Pons (tissue), 1 donor: Measurements from ENCODE around the gene NSMCE4A.
"Not testable (repeated sequence)": the region's sequence is repeated elsewhere in the genome, so short reads cannot be mapped to it uniquely, and the experiment has no call there.

Experiments used
- DNase-seq: peaks from one replicate; pipeline ENCODE4 v3.0.0-alpha.2; 2016; ENCODE audit warnings: low spot score

The NSMCE4A gene

DNA sequence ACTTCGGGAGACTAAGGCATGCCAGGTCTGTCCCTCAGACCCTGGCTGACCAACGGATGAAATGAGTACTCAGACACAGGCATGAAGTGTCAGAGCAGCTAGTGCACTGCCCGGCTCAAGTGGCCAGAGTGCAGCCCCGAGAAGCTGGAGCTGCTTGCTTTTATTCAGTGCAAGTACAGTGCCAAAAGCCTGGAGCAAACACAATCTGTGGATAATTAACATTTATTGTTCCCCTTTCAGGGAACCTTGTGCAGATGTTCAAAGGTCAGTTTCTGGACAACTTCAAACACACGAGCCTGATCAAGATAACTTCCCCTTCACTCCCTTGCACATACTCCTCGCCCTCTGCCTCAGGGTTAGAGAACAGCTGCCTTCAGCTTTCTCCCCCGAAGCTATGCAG lies 39.3 kb downstream of the NSMCE4A start:
- no peak for DNase-seq

DNA sequence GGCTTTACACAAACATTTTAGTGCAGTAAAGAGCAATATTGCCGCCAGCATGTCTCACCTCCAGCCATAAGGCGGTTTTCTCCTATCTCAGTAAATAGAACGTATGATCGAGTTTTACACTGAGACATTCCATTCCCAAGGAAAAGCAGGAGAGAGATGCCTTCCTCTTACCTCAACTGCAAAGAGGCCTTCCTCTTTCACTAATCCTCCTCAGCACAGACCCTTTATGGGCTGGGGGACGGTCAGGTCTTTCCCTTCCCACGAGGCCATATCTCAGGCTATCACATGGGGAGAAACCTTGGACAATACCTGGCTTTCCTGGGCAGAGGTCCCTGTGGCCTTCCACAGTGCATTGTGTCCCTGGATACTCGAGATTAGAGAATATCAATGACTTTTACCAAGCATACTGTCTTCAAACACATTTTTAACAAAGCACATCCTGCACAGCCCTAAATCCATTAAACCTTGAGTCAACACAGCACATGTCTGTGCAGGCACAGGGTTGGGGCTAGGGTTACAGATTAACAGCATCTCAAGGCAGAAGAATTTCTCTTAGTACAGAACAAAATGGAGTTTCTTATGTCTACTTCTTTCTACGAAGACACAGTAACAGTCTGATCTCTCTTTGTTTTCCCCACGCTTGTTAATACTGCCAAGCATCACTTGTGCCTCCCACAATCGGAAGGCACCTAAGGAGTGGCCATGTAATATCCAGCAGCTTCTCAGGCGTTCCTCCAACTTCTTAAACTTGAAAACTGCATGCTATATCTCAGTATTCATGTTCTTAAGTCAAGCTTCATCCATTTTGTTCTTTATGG lies 44.5 kb downstream of the NSMCE4A start:
- DNase-seq: not testable (repeated sequence)

DNA sequence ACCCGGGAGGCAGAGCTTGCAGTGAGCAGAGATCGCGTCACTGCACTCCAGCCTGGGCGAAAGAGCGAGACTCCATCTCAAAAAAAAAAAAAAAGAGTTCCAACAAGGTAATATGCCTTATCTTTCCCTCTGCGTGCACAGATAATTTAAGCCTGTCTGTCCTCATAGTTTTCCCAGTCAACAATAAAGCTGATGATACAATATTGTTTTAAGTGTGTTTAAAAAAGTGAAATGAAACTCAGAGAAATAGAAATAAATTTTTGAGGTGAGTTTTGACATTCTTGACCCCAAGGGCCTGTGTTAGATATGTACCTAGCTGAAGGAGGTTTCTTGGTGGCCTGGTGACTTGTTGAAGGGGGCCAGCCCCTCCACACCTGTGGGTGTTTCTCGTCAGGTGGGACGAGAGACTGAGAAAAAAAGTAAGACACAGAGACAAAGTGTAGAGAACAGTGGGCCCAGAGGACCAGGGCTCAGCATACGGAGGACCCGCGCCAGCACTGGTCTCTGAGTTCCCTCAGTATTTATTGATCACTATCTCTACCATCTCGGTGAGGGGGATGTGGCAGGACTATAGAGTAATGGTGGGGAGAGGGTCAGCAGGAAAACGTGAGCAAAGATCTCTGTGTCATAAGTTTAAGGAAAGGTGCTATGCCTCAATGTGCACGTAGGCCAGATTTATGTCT lies 45.3 kb downstream of the NSMCE4A start:
- not testable (repeated sequence) for DNase-seq

DNA sequence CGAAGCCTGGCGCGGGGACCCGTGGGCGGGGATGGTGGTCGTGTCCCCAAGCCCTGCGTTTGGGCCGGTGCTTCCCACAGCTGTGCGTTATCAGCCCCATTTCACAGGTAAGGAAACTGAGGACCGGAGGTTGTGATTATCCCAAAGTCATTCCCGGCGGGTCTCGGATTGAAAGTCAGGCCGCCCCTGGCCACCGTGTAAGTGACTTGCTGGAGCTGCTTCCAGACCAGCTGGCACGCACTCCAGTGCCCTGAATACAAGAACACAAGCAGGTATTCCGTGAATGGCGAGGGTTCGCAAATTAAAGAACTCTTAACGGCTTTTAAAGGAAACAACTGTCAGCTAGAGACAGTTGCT lies 46.5 kb downstream of the NSMCE4A start:
- DNase-seq: peak; percentile 42

DNA sequence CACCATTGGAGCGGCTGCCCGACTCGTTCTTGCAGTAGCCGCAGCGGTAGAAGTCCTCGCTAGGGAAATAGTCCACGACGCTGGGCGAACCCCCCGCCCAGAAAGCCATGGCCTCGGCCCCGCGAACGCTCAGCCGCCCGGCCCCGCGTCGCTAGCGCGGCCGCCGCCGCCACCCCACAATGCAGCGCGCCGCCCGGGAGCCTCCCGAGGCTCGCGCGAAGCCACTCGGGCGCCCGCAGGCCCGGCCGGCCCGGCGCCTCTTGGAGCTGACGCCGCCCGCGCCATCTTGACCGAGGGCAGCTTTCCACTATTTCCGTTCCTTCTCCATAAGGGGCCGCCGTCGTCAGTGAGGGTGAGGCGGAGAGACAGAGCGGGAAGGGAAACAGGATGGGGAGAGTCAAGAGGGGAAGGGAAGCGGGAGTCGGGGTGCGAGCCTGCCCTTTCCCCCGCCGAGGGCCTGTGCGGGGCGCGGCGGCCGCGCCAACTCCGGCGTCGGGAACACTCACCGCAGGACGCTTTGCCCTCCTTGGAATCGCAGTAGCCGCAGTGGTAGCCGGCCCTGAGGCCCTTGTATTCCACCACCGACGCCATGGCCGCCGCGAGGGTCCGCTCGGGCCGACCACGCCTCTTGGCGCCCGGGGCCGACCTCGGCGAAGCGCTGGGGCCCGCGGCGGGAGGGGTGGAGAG lies 47.0 kb downstream of the NSMCE4A start, which contains the start of gene ATE1:
Gene ATE1, minus strand, starts transcription at position 191 of the 687 bp plus-strand sequence. Its CDS starts 82 bp downstream, at position 109.
- peak; percentile 89 for DNase-seq

DNA sequence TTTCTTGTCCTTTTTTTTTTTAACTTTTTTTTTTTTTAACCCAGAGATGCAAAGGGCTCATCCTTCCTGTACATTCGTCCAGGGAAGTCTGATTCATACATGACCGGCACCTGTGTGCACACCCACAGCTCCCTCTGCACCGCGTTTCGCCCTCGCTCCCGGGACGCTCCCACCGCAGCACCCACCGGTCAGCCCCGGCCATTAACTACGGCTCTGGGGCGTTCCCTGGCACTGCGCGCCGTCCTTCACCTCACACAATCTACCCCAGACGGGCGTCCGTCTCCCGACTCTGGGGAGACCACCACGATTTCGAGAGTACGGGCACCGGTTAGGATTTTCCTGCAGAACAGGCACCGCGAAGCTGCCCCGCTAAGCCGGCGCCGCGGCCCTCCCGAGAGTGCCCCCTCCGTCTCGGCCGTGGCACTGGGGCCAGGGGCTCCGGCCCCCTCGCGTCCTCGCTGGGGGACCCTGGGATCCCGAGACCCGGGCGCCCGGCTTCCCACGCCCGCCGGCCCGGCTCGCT lies 47.6 kb downstream of the NSMCE4A start:
- DNase-seq: no peak

DNA sequence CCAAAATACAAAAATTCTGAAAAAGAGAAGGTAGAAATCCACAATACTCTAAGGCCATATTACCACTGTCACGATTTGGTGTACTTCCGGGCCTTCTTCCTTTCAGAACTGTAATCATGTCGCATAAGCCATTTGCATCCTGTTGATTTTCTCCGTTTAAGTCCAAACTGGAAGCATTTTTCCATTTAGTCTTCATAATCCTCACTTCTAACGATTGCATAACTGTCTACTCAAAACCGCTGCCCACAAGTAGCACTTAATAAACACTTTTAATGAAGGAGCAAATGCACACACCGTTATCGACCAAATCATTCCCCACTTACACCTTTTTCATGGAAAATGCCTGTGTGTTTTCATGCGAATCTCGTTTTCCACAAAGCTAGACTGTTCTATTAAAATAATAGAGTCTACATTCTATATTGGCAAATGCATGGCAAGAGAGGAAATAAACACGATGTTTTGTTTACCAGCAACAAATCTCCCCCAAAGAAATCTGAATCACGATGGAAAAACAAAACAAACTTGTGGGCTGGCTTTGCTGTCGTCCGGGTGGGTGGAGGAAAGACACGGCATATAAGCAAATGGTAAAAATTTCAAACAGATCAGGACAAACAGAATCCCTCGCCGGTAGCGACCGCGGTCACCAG lies 48.2 kb downstream of the NSMCE4A start:
- DNase-seq: peak; percentile 68

DNA sequence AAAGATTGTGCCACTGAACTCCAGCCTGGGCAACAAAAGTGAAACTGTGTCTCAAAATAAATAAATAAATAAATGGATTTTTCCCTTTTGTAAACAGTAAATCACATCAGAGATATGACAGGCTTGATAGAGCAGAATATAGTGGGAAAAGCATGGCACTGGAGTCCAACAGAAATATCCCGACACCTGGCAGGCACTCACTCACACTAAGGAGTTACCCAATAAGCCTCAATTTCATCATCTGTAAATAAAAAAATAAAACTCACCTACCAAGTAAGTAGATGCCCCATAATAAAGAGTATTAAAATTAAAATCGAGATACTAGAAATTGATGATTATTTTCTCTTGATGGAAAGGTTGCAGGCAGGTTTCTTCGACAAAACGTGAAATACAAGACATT lies 48.9 kb downstream of the NSMCE4A start:
- DNase-seq: no peak

DNA sequence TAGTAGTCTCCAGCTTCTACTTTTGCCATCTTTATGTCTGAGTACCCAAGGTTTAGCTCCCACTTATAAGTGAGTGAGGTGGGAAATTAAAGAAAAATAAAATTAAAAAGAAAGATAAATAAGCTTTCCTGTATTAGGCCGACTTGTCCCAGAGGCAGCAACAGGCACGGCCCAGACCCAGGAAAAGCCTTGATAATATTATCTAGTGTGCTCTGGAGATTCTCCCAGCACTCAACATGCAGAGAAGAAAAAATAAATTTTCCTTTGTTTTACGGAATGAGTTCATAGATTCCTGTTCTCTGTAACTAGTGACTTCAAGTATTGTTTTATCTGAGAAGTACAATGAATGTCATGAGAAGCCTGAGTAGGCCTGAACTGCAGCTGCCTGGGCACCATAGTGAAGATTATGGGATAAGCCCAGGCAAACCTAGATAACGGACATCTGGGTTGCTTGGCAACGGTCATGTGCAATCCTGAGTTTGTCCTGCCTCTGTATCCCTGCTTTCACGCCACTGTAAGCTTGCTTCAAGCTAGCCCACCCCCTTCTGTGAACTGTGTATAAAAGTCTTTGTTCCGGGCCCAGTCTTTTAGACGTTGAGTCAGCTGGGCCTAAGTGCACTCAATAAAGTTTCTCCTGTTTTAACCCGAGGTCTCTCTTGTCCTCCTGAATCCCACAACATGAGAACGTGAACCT lies 53.6 kb downstream of the NSMCE4A start:
- DNase-seq: peak; percentile 73

DNA sequence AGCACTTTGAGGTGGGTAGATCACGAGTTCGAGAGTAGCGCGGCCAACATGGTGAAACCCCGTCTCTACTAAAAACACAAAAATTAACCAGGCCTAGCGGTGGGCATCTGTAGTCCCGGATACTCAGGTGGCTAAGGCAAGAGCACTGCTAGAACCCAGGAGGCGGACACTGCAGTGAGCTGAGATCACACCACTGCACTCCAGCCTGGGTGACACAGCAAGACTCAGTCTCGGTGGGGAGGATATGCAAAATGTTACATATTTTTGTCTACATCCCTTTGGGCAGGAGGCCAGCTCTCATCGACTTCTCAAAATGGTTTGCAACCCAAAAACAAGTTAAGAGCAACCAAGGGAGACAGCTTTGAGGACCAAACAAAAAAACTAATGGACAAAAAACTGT lies 55.4 kb downstream of the NSMCE4A start:
- no peak for DNase-seq

DNA sequence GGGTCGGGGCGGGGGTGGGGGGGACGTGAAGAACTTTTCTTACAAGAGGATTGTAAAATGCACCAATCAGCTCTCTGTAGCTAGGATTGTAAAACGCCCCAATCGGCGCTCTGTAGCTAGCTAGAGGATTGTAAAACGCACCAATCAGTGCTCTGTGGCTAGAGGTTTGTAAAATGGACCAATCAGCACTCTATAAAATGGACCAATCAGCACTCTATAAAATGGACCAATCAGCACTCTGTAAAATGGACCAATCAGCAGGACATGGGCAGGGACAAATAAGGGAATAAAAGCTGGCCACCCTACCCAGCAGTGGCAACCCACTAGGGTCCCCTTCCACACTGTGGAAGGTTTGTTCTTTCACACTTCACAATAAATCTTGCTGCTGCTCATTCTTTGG lies 56.2 kb downstream of the NSMCE4A start:
- not testable (repeated sequence) for DNase-seq

DNA sequence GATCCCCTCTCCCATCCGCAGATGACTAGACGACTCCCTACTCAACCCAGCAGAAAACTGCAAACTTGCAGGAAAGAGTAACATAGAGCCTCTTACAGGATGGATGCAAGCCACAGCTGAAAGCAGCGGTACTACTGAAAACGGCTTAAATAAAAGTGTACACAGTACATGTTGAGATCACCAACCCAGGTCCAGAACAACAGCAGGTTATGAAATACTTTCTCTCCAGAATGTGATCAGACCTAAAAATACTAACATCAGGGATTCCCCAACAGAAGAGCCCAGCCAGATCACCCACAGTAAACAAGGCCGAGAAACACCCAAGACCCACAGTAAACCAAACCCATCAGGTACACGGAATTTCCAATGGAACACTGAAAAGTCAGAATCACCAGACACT lies 60.4 kb downstream of the NSMCE4A start:
- no peak for DNase-seq

DNA sequence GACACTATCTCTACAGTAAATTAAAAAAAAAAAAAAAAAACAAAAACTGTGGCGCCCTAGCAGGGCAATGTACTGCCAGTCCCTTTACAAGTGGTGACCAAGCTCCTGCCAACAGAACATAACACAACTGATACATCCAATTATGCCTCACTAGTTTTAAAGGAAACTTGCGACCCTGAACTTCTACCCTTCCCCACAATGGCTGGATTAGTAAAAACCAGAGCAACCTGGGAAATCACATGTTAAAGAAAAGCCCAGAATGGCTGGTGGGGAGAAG lies 63.7 kb downstream of the NSMCE4A start:
- no peak for DNase-seq

DNA sequence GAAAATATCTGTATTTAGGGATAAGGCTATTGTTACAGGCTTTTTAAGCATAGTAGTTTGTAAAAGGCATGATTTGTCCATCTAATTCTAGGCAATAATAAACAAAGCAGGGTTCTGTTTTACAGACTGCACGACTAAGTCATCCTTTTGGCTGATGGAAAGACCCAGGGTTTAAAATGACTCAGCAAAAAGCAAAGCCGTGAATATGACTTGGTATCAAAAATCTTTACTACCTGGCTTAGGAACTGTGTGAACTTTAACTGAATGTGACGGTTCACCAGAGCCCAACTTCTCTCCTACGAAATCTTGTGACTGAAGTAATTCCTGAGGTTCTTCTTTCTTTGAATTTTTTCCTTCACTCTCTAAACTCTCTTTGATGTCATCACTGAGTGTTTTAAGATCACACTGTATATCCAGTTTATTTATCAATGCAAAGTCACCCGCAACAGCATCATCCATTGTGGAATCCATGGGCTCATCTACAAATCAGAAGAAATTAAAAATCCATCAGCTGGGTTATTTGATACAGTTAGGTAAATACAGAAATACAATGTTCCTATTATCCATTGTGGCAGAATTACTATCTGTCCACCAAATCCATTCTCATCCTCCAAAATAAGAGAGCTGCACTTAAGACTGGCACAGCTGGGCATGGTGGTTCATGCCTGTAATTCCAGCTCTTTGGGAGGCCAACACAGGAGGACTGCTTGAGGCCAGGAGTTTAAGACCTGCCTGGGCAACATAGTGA lies 64.2 kb downstream of the NSMCE4A start:
- DNase-seq: peak; percentile 92
